ENCODE data around the gene ARHGAP8. TPM values are rescaled to one million over a fixed set of nuclear protein-coding genes. Genes with fewer than 3 reads are reported as not detected.

ARHGAP8 gene
- total and polyA plus RNA-seq, 2 experiments from 2014 or later: 62.8 to 64.9 TPM

- Histone ChIP-seq H3K27me3 (ENCODE audit: insufficient read depth) (no peaks in the 10 kb centered on the region), H3K9me2 (ENCODE audit: insufficient read depth) (no peaks in the 10 kb centered on the region), H2AFZ (no peak overlapping the region), H3K79me2 (replicated peaks; ENCODE audit: insufficient read depth) (no peaks in the 10 kb centered on the region), H3K4me2 (no peak overlapping the region), H3K36me3 (ENCODE audit: insufficient read depth) (no peaks in the 10 kb centered on the region), H3K4me3 (no peak overlapping the region), H3K27ac (ENCODE audit: low read depth) (no peak overlapping the region), H4K20me1 (replicated peaks; ENCODE audit: insufficient read depth) (no peaks in the 10 kb centered on the region; the same call in 1 of the 2 replicates), H3K4me1 (ENCODE audit: insufficient read depth) (no peaks in the 10 kb centered on the region), H3F3A (replicated peaks; ENCODE audit: low read depth) (no peaks in the 10 kb centered on the region)
- H3K27me3 Mint-ChIP-seq (ENCODE audit: insufficient read depth, low read depth, poor library complexity): peaks cover 6% of the 10 kb centered on the region
- H3K36me3 Mint-ChIP-seq (ENCODE audit: low read depth): peaks cover 19% of the 10 kb centered on the region
- peaks cover 11% of the 10 kb centered on the region; the same call in 2 of the 3 replicates for H3K9me3 Mint-ChIP-seq
- H3K4me3 Mint-ChIP-seq: no peak overlapping the region
- ATAC-seq: no peak
- H3K27ac Mint-ChIP-seq: no peak overlapping the region
- H3K4me1 Mint-ChIP-seq: peaks cover 5% of the 10 kb centered on the region; the same call in 2 of the 3 replicates
- TF ChIP-seq EZH2 (IDR thresholded peaks at IDR 0.05; ENCODE audit: low read depth, unreplicated experiment): no peak
- no peak for DNase-seq (ENCODE audit: low spot score)
Measured at GRCh38 chr22:44845796-44846720, 93.7 kb downstream of the ARHGAP8 start.

GRCh38 chr22:44846726-44847275, 94.4 kb downstream of the ARHGAP8 start:
- Histone ChIP-seq H3K4me3 (no peak overlapping the region), H4K20me1 (replicated peaks; ENCODE audit: insufficient read depth) (no peaks in the 10 kb centered on the region; the same call in 1 of the 2 replicates), H3K9me2 (ENCODE audit: insufficient read depth) (no peaks in the 10 kb centered on the region), H3K36me3 (ENCODE audit: insufficient read depth) (no peaks in the 10 kb centered on the region), H3K27me3 (ENCODE audit: insufficient read depth) (no peaks in the 10 kb centered on the region), H2AFZ (no peak overlapping the region), H3K4me2 (no peak overlapping the region), H3K4me1 (ENCODE audit: insufficient read depth) (no peaks in the 10 kb centered on the region), H3F3A (replicated peaks; ENCODE audit: low read depth) (no peaks in the 10 kb centered on the region), H3K79me2 (replicated peaks; ENCODE audit: insufficient read depth) (no peaks in the 10 kb centered on the region), H3K27ac (ENCODE audit: low read depth) (no peak overlapping the region)
- Mint-ChIP-seq H3K36me3 (ENCODE audit: low read depth) (peaks cover 20% of the 10 kb centered on the region), H3K27ac (no peak overlapping the region; the same call in 1 of the 2 replicates), H3K4me3 (no peak overlapping the region), H3K27me3 (ENCODE audit: insufficient read depth, low read depth, poor library complexity) (peaks cover 2% of the 10 kb centered on the region), H3K9me3 (peaks cover 11% of the 10 kb centered on the region; the same call in 2 of the 3 replicates), H3K4me1 (no peaks in the 10 kb centered on the region)
- ATAC-seq (no peak), DNase-seq (ENCODE audit: low spot score) (no peak)
- TF ChIP-seq NANOG (IDR thresholded peaks at IDR 0.05; ENCODE audit: borderline replicate concordance) (no peak), REST (IDR thresholded peaks at IDR 0.05; ENCODE audit: unreplicated experiment) (no peak), CREB1 (CRISPR knock-in tag; IDR thresholded peaks at IDR 0.05; ENCODE audit: low read depth) (no peak), ZNF331 (CRISPR knock-in tag; IDR thresholded peaks at IDR 0.05; ENCODE audit: low read depth) (no peak), ZNF114 (CRISPR knock-in tag; IDR thresholded peaks at IDR 0.05) (no peak), STAT1 (IDR thresholded peaks at IDR 0.05; ENCODE audit: unreplicated experiment) (no peak), ETS1 (IDR thresholded peaks at IDR 0.05) (no peak), POLR2AphosphoS5 (IDR thresholded peaks at IDR 0.05; ENCODE audit: low read depth) (no peak), JUNB (IDR thresholded peaks at IDR 0.05; ENCODE audit: unreplicated experiment) (no peak), EZH2phosphoT487 (IDR thresholded peaks at IDR 0.05; ENCODE audit: unreplicated experiment) (no peak), CTCF (conservative IDR thresholded peaks at IDR 0.05; ENCODE audit: low read depth in 2 of 2) (no peak), EZH2 (IDR thresholded peaks at IDR 0.05; ENCODE audit: low read depth, unreplicated experiment) (no peak)
